Activated T-cell treated with anti-CD3 and anti-CD28 coated beads, Interleukin-2, amount 50 U/mL, for 24 hours (primary cell): Measurements from ENCODE around the gene ALS2.
"Not testable (repeated sequence)": the region's sequence is repeated elsewhere in the genome, so short reads cannot be mapped to it uniquely, and the experiment has no call there.

Experiments used
- DNase-seq: peaks from one replicate; pipeline ENCODE4 v3.0.0-alpha.2; 2020
- H3K27ac Mint-ChIP-seq: 2 replicates; pipeline ENCODE4 v1.8.0; 2020; ENCODE audit warnings: mild to moderate bottlenecking, mixed read lengths
- H3K27me3 Mint-ChIP-seq: 2 replicates; pipeline ENCODE4 v1.8.0; 2020; ENCODE audit warnings: mixed read lengths
- H3K36me3 Mint-ChIP-seq: 2 replicates; pipeline ENCODE4 v1.8.0; 2020; ENCODE audit warnings: low read depth, mixed read lengths
- H3K4me1 Mint-ChIP-seq: 2 replicates; pipeline ENCODE4 v1.8.0; 2020; ENCODE audit warnings: low read depth, mixed read lengths
- H3K4me3 Mint-ChIP-seq: 2 replicates; pipeline ENCODE4 v1.8.0; 2020; ENCODE audit warnings: mild to moderate bottlenecking, moderate library complexity, mixed read lengths
- H3K9me3 Mint-ChIP-seq: 2 replicates; pipeline ENCODE4 v1.8.0; 2020; ENCODE audit warnings: mixed read lengths

ALS2 gene

DNA sequence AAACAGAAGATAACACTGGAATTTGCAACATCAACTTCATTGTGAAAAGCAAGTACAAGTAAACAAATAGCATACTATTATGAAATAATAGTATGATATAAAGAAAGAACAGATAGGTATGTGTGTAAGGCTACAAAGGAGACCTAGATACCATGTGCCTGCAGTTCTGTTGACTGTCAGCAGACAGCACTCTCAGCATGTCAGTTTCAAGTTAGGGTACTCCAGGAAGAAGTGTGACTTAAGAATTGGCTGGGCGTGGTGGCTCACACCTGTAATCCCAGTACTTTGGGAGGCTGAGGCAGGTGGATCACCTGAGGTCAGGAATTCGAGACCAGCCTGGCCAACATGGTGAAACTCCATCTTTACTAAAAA is 18.2 kb upstream of the ALS2 start:
- H3K27me3 Mint-ChIP-seq = peaks cover 16% of the 10 kb centered on the region
- H3K27ac Mint-ChIP-seq, H3K4me3 Mint-ChIP-seq, H3K4me1 Mint-ChIP-seq, H3K36me3 Mint-ChIP-seq, H3K9me3 Mint-ChIP-seq, DNase-seq: not testable (repeated sequence)

DNA sequence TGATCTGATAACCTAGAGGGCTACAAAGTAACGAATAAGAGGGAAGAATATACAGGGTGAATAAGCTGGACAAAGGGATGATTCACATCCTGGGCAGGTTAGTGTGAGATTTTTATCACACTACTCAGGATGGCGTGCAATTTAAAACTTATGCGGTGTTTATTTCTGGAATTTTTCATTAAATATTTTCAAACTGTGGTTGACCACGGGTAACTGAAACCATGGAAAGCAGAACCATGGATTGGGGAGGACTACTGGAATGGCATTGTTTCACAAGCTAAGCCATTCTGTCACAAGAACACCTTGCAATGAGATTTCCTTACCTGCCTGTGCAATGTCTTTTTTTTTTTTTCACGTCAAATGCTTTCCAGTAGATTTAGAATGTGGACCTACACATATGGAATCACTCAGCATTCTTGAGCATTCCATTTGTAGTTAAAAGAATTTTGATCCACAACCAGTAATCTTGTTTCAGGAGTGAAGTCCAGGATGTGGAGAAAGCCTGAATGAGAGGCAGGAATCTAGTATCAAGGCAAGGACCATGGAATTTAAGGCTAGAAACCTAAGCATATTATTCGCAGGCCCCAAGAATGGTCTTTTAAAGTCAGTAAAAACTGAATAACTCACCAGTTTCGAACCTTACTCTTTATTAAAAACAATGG is 17.6 kb upstream of the ALS2 start:
- Mint-ChIP-seq H3K4me3 (no peak overlapping the region), H3K36me3 (no peaks in the 10 kb centered on the region), H3K27me3 (peaks cover 15% of the 10 kb centered on the region), H3K9me3 (no peaks in the 10 kb centered on the region), H3K27ac (no peak overlapping the region), H3K4me1 (no peaks in the 10 kb centered on the region)
- DNase-seq = no peak

DNA sequence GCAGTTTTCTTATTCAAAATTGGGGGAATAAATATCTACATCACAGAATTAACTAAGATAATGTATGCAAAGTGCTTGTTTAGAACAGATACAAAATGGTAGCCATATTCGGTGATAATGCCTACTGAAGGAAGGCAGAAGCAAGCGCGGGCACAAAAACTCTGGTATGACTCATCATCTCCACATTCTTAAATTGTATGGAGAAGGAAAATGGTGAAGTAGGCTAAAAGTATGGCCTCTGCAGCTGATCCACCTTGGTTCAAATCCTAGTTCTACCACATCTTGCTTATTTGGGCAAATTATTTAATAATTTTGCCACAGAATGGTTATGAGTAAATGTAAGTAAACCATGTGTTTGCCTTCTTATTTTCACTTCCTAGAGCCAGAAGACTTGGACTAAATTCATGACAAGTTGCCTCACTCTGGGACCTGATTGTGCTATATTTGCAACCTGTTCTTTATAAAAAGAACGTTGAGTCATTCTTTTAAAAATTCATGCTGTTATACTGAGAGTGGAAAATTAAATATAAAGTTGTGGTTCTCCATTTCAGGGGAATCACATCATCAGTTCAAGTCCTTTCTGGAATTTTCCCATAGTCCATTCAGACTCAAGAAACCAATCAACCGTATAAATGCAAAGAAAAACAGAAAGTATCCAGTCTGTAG is 16.6 kb upstream of the ALS2 start:
- DNase-seq = no peak
- Mint-ChIP-seq H3K27me3 (peaks cover 13% of the 10 kb centered on the region), H3K36me3 (no peaks in the 10 kb centered on the region), H3K9me3 (no peaks in the 10 kb centered on the region), H3K27ac (no peak overlapping the region), H3K4me1 (no peaks in the 10 kb centered on the region), H3K4me3 (no peak overlapping the region)

DNA sequence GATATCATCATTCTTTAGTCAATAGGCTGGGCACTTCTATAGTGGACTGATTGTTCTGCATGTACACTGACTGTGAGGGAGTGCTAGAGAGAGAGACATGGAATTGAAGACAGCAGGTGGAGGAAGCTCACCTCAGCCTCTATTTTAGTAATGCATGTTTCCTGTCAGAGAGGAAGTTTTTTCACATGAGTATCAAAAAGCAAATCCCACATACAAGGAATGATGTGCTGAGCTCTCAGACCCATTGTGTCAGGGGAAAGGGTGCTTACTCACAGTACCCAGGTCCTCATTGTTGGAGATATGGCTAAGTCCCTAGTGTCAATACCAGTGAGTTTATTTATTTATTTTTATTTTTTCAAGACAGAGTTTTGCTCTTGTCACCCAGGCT is 15.7 kb upstream of the ALS2 start:
- Mint-ChIP-seq H3K4me3 (no peak overlapping the region), H3K36me3 (no peaks in the 10 kb centered on the region), H3K4me1 (no peaks in the 10 kb centered on the region), H3K27ac (no peak overlapping the region), H3K9me3 (no peaks in the 10 kb centered on the region), H3K27me3 (peaks cover 14% of the 10 kb centered on the region)
- DNase-seq = no peak

DNA sequence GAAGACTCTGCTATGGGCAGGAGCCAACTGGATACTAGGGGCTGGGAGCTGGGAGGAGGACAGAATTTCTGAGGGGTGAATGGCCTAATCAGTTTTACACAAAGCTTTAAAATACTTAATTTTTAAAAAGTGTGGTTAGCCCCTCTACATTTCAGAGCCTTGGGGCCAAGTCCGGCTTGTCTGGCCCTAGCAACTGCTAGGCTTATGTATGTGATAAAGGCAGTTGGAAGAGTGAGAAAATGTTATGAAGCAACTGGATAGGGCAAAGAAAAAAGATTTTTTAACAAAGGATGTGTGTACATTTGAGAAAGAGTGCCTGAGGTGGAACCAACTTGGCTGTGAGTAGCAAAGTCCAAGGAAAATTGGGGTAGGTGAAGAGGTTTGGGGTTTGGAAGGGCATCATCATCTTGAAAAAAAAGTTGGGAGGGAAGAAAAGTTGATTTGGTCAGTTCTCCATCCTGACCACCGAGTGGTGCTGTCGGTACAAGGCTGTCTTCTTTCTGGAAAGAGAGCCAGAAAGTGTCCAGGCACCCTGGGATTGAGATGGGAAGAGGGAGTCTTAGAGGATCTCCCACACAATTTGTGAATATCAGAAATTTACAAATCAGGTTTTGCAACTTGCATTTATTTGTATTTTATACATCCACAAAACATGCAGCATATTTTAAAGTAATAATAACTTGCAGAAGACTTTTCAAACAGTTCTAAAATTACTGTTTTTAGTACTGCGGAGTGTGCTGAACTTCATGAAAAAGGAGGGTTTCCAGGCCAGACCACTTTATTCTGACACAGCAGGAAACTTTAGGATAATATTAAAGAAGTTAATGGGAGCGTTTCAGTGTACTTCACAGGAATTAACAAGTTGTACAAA is 15.1 kb upstream of the ALS2 start:
- H3K4me3 Mint-ChIP-seq = no peak overlapping the region
- H3K9me3 Mint-ChIP-seq = no peaks in the 10 kb centered on the region
- H3K4me1 Mint-ChIP-seq = no peaks in the 10 kb centered on the region
- no peak overlapping the region for H3K27ac Mint-ChIP-seq
- no peaks in the 10 kb centered on the region for H3K36me3 Mint-ChIP-seq
- DNase-seq = no peak
- H3K27me3 Mint-ChIP-seq = peaks cover 13% of the 10 kb centered on the region

DNA sequence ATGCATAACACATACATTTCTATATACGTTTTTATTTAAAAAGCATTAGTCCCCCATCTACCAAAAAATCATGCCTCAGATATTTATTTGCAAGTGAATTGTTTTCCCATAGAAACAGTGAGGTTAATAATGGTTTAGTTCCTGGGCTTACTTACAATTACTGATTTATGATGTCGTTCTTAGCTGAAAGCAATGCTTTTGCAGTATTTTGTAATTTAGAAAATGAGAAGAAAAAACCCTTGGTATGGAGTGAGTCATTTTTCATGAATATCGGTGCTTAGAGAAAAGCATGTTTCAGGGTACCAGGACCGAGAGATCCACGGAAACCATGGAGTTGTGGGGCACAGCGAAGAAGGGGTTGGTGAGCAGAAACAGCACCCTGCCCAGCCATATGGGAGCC is 13.6 kb upstream of the ALS2 start:
- Mint-ChIP-seq H3K27ac (no peak overlapping the region), H3K4me1 (no peaks in the 10 kb centered on the region), H3K27me3 (peaks cover 11% of the 10 kb centered on the region), H3K4me3 (no peak overlapping the region), H3K36me3 (no peaks in the 10 kb centered on the region), H3K9me3 (no peaks in the 10 kb centered on the region)
- no peak for DNase-seq

DNA sequence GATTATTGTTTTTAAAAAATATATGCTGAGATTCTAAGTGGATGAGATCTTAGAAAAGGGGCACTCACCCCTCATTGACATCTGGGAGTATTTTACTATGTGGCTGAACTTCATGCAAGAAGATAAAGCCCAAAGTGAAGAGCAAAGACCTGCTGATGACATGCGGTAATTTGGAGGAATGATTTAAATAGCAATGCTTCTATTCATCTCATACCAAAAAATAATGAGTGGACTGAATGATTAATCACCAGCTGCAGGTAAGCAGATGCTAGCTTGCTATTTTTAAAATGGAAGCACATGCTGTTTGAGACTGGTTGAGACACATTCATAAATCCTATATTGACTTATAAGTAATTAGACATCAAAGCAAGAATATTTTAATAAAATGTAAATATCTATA is 12.9 kb upstream of the ALS2 start:
- H3K27me3 Mint-ChIP-seq = peaks cover 11% of the 10 kb centered on the region
- no peak overlapping the region for H3K4me3 Mint-ChIP-seq
- no peak for DNase-seq
- H3K4me1 Mint-ChIP-seq = no peaks in the 10 kb centered on the region
- no peaks in the 10 kb centered on the region for H3K9me3 Mint-ChIP-seq
- no peaks in the 10 kb centered on the region for H3K36me3 Mint-ChIP-seq
- H3K27ac Mint-ChIP-seq = no peak overlapping the region

DNA sequence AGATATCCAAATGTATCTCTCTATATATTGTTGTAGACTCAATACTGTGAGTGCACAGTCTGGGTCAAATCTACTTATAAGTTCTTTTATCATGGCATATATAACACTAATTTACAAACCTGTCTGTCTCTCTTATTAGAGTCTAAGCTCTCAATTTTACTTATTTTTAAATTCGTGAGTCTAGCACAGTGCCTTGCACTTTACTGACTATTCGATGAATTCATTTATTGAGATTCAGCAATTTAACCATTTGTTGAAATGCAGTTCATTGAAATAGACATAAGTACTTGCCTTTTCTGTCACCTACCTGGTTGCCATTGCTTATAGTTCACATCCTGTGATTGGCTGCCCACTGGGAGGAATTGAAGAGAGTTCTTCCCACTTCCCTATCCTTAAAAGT is 10.3 kb upstream of the ALS2 start:
- Mint-ChIP-seq H3K36me3 (no peaks in the 10 kb centered on the region), H3K27me3 (peaks cover 11% of the 10 kb centered on the region), H3K4me3 (no peak overlapping the region), H3K4me1 (no peaks in the 10 kb centered on the region), H3K9me3 (no peaks in the 10 kb centered on the region), H3K27ac (no peak overlapping the region)
- no peak for DNase-seq

DNA sequence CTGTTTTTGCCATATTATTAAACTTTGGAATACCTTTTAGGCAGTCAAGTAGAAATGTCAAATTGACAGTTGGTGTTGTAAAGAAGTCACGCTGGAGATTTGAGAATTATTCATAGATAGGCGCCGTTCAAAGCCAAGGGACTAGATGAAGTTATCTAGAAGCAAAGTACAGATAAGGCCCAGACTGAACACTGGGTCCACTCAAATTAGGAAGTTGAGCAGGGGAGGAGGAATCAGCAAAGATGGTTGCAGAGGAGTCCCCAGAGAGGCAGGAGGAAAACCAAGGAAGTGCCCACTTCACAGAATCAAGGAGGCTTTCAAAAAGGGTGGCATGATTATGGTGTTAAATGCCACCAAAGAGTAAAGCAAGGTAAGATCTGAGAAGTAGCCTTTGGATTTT is 9.6 kb upstream of the ALS2 start:
- Mint-ChIP-seq H3K27me3 (peaks cover 8% of the 10 kb centered on the region), H3K9me3 (no peaks in the 10 kb centered on the region), H3K4me1 (no peaks in the 10 kb centered on the region), H3K36me3 (no peaks in the 10 kb centered on the region), H3K27ac (no peak overlapping the region), H3K4me3 (no peak overlapping the region)
- DNase-seq = no peak

DNA sequence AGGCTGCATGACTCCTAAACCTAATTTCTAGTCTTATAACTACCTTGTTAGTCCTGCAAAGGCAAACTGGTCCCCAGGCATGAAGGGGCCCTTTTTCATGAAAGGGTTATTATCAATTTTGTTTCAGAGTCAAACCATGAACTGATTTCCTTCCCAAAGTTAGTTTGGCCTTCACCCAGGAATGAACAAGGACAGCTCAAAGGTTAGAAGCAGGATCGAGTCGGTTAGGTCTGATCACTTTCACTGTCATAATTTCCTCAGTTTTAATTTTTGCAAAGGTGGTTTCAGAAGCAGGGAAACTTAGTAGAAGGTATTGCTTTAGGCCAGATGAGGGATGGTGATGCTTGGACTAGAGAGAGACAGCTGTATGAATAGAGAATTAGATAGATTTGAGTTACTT is 8.7 kb upstream of the ALS2 start:
- no peak overlapping the region for H3K4me3 Mint-ChIP-seq
- H3K27me3 Mint-ChIP-seq = peaks cover 8% of the 10 kb centered on the region
- H3K27ac Mint-ChIP-seq = no peak overlapping the region
- H3K36me3 Mint-ChIP-seq = no peaks in the 10 kb centered on the region
- no peak for DNase-seq
- H3K9me3 Mint-ChIP-seq = no peaks in the 10 kb centered on the region
- no peaks in the 10 kb centered on the region for H3K4me1 Mint-ChIP-seq

DNA sequence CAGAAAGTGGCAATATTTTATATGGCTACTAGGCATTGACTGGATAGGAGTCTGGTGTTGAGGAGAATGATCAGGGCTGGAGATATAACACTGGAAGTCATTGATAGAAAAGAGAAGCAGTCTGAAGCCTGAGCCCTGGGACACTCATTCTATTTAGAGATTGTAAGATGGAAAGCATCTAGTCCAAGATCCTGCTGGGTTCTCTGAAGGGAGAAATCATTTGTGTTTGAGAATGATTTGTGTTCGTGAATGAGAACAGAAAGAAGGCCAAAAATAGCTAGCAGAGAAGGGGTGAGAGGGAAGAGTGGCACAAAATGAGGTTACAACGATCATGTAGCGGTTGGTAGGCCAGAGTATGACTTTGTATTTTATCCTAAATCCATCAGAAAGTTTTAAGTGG is 7.6 kb upstream of the ALS2 start:
- Mint-ChIP-seq H3K36me3 (no peaks in the 10 kb centered on the region), H3K4me1 (no peaks in the 10 kb centered on the region)

DNA sequence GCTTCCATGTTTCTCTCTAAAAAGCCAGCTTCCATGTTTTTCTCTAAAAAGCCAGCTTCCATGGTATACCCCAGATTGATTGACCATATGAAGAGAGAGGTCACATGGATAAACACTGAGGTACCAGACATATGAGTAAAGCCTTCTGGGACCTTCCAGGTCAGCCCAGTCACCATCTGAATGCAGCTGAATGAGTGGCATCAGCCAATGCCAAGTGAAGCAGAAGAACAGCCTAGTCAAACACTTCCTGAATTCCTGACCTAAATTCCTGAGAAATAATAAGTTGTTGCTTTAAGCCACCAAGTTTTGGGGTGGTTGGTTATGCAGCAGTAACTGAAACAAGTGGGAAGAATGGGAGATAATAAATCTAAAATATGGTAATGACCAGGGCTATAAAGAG is 5.7 kb upstream of the ALS2 start:
- Mint-ChIP-seq H3K36me3 (peaks cover 1% of the 10 kb centered on the region), H3K27me3 (peaks cover 4% of the 10 kb centered on the region), H3K4me1 (peaks cover 5% of the 10 kb centered on the region), H3K27ac (no peak overlapping the region), H3K4me3 (no peak overlapping the region), H3K9me3 (no peaks in the 10 kb centered on the region)
- DNase-seq = no peak

More for the DNA sequence above, 7.6 kb upstream of the ALS2 start:
- no peak overlapping the region for H3K4me3 Mint-ChIP-seq
- H3K27ac Mint-ChIP-seq = no peak overlapping the region
- no peaks in the 10 kb centered on the region for H3K9me3 Mint-ChIP-seq
- H3K27me3 Mint-ChIP-seq = peaks cover 11% of the 10 kb centered on the region
- DNase-seq = no peak

DNA sequence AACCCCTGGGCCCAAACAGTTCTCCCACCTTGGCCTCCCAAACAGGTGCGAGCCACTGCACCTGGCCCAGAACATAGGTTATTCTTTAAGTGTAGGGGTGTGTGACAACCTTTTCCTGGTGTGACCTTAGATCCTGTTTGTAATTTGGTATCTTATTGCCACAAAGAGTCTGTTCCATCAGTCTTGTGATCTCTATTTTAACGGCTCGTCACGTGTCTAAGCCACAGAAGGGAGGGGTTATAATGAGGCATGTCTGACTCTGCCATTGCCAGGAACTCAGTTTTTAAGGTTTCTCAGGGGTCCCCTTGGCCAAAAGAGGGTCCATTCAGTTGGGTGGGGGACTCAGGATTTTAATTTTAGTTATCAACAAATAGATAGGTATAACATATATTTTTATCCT is 4.4 kb upstream of the ALS2 start:
- peaks cover 9% of the 10 kb centered on the region for H3K4me1 Mint-ChIP-seq
- no peak overlapping the region for H3K4me3 Mint-ChIP-seq
- no peaks in the 10 kb centered on the region for H3K9me3 Mint-ChIP-seq
- H3K27me3 Mint-ChIP-seq = peaks cover 4% of the 10 kb centered on the region
- H3K36me3 Mint-ChIP-seq = peaks cover 13% of the 10 kb centered on the region
- no peak for DNase-seq
- no peak overlapping the region for H3K27ac Mint-ChIP-seq

DNA sequence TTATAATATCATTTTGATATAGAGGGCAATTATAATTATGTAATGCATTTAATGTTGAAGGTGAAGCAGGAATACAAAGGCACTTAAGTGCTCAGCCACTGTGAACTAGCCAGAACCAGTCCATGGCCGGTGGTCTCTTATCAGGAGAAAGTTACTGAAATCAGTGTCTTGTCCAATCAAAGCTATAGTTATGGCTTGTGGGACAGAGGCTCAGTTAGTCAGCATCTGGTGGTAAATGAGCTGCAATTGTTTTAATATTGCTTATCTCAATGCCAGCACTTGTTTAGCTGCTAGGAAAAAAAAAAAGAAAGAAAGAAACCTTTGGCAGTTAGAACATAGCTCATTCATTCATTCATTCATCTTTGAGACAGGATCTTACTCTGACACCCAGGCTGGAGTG is 3.8 kb upstream of the ALS2 start:
- H3K9me3 Mint-ChIP-seq = no peaks in the 10 kb centered on the region
- peaks cover 13% of the 10 kb centered on the region for H3K36me3 Mint-ChIP-seq
- no peak overlapping the region for H3K4me3 Mint-ChIP-seq
- DNase-seq = no peak
- peaks cover 4% of the 10 kb centered on the region for H3K27me3 Mint-ChIP-seq
- no peak overlapping the region for H3K27ac Mint-ChIP-seq
- H3K4me1 Mint-ChIP-seq = peaks cover 14% of the 10 kb centered on the region

DNA sequence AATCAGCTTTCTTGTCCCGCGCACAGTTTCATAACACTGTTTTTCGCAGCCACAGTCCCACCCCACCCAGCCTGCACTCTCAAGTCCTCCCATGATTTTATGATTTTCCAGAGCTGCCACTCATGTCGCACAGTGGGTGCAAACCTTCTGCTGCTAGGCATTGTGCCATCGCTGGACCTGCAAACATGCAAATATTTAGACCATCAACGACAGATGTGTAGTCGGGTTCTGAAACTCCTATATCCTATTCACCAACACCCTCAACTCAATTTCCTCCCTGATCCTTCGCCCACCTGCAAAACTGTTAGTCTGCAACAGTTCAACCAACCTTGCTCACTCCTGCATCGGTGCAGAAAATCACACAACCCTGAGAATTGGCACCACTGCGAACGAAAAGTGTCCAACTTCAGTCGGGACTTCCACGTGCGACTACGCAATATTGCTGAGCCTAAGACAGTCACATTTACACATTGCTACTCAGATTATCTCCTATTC is 871 bp upstream of the ALS2 start:
- DNase-seq = peak; percentile 55
- H3K9me3 Mint-ChIP-seq = no peaks in the 10 kb centered on the region
- H3K4me1 Mint-ChIP-seq = peaks cover 28% of the 10 kb centered on the region
- peak overlapping the region; percentile 99 for H3K4me3 Mint-ChIP-seq
- peaks cover 4% of the 10 kb centered on the region for H3K27me3 Mint-ChIP-seq
- H3K36me3 Mint-ChIP-seq = peaks cover 13% of the 10 kb centered on the region
- H3K27ac Mint-ChIP-seq = peak overlapping the region; percentile 98
